K562 (cell line): ENCODE data around the gene LTA. TPM values are rescaled to one million over a fixed set of nuclear protein-coding genes. Genes with fewer than 3 reads are reported as not detected.

Experiments
- BRCA1 ChIP-seq, 2 experiments: fragments of 450-650 bp in 1 of 2; sonication (generic) in 1 of 2; formaldehyde crosslinking in 1 of 2; IDR thresholded peaks; 2 replicates each; pipeline versions ENCODE4 v1.5.0 to v1.6.1; 2017 to 2020; ENCODE audit warnings: mild to moderate bottlenecking in 1 of 2, missing genetic modification reagents in 1 of 2
- CTCFL ChIP-seq: IDR thresholded peaks from 2 replicates; pipeline ENCODE4 v1.6.1; 2011; ENCODE audit warnings: borderline replicate concordance, low read depth, mild to moderate bottlenecking, moderate library complexity, low read length; ENCODE audit not compliant: insufficient read depth, poor library complexity, severe bottlenecking
- CUX1 ChIP-seq: fragments of 200-800 bp; sonication (Bioruptor generic); IDR thresholded peaks from 2 replicates; pipeline ENCODE4 v1.6.1; 2016; ENCODE audit warnings: missing genetic modification characterization, missing compliant biosample characterization
- FOXA3 ChIP-seq, 2 experiments: fragments of 450-650 bp in 1 of 2; sonication (generic) in 1 of 2; formaldehyde crosslinking; IDR thresholded peaks in 1 of 2; conservative IDR thresholded peaks in 1 of 2; 2 replicates each; pipeline versions ENCODE4 v1.4.0 to v1.8.0; 2020 to 2022; ENCODE audit warnings: mild to moderate bottlenecking in 2 of 2, missing genetic modification reagents in 1 of 2
- GABPB2 ChIP-seq: fragments of 250-450 bp; sonication (Bioruptor Pico); conservative IDR thresholded peaks from 2 replicates; pipeline ENCODE4 v1.5.1; 2021; ENCODE audit warnings: mild to moderate bottlenecking
- LEF1 ChIP-seq: fragments of 450-650 bp; IDR thresholded peaks from 2 replicates; pipeline ENCODE4 v1.6.1; 2016; ENCODE audit warnings: mild to moderate bottlenecking
- NCOA6 ChIP-seq: fragments of 450-650 bp; IDR thresholded peaks from 2 replicates; pipeline ENCODE4 v1.6.1; 2017; ENCODE audit warnings: mild to moderate bottlenecking
- NFRKB ChIP-seq: fragments of 450-650 bp; IDR thresholded peaks from 2 replicates; pipeline ENCODE4 v1.6.1; 2016; ENCODE audit warnings: low read depth
- PATZ1 ChIP-seq: fragments of 250-450 bp; sonication (Bioruptor Pico); IDR thresholded peaks from 2 replicates; pipeline ENCODE4 v1.5.0; 2020; ENCODE audit warnings: mild to moderate bottlenecking, borderline replicate concordance
- SIN3B ChIP-seq: fragments of 450-650 bp; IDR thresholded peaks from 2 replicates; pipeline ENCODE4 v1.6.1; 2017; ENCODE audit warnings: low read depth, mild to moderate bottlenecking, moderate library complexity
- ZBED1 ChIP-seq: IDR thresholded peaks from 2 replicates; pipeline ENCODE4 v1.6.1; 2014
- ZNF445 ChIP-seq: fragments of 250-450 bp; sonication (Bioruptor Pico); IDR thresholded peaks from 2 replicates; pipeline ENCODE4 v1.4.0; 2020; ENCODE audit warnings: low read depth, mild to moderate bottlenecking, moderate library complexity
- ZNF780A ChIP-seq: fragments of 250-450 bp; sonication (Bioruptor Pico); IDR thresholded peaks from 2 replicates; pipeline ENCODE4 v1.5.0; 2021; ENCODE audit warnings: mild to moderate bottlenecking
- polyA plus RNA-seq, 8 experiments: library from polyadenylated mRNA; depleted of rRNA in 4 of 8; stranded (reverse) in 5 of 8; unstranded in 3 of 8; fragments of >200 nt; fragmentation: Nextera tagmentation in 2 of 8; fragmentation: Illumina TruSeq in 1 of 8; extraction: Ambion mirVana in 2 of 8; extraction: Trizol in 1 of 8; gene quantifications; 2 replicates each; pipeline versions ENCODE4 v1.2.1 to v1.2.3, GENCODE V29; 2011 to 2014; ENCODE audit warnings: inconsistent platforms in 1 of 8, missing spikeins in 1 of 8
- total RNA-seq, 7 experiments: library from RNA; depleted of rRNA in 6 of 7; stranded (reverse); fragments of >200 nt in 6 of 7; fragmentation: Illumina TruSeq in 2 of 7; extraction: Trizol in 2 of 7; gene quantifications; 2 replicates each; pipeline versions ENCODE4 v1.2.1 to v1.2.3, GENCODE V29; 2011 to 2021; ENCODE audit warnings: low replicate concordance in 1 of 7
- TF ChIP-seq, protein P1 (sequence below): sonication (generic); formaldehyde crosslinking; IDR thresholded peaks from 2 replicates; pipeline ENCODE4 v1.8.0; 2022; ENCODE audit warnings: missing genetic modification reagents, mild to moderate bottlenecking, borderline replicate concordance

Gene LTA
- total and polyA plus RNA-seq, 9 of the 15 experiments (the other 6 are each of a cell fraction or from before 2014, with no cell fraction given): 0.80 TPM; not detected in 8

GRCh38 chr6:31619805-31620585 lies 47.9 kb downstream of the LTA start (continued):
- no peak for TF ChIP-seq CUX1 (CRISPR knock-in tag)
- no peak; the same call in none of the 2 replicates for TF ChIP-seq NFRKB
- peak; percentile 40; the same call in 1 of the 2 replicates for TF ChIP-seq LEF1
- TF ChIP-seq FOXA3 (CRISPR knock-in tag; conservative IDR thresholded peaks at IDR 0.05 in 1 of 2, IDR thresholded peaks at IDR 0.05 in 1 of 2): peak in 1 of 2 experiments; percentile 43; a peak in 1 of 4 replicates
- TF ChIP-seq GABPB2: no peak; the same call in 1 of the 2 replicates
- TF ChIP-seq PATZ1 (CRISPR knock-in tag): no peak
- TF ChIP-seq ZNF445 (CRISPR knock-in tag): peak; percentile 22; the same call in 1 of the 2 replicates
- TF ChIP-seq, protein P1, sequence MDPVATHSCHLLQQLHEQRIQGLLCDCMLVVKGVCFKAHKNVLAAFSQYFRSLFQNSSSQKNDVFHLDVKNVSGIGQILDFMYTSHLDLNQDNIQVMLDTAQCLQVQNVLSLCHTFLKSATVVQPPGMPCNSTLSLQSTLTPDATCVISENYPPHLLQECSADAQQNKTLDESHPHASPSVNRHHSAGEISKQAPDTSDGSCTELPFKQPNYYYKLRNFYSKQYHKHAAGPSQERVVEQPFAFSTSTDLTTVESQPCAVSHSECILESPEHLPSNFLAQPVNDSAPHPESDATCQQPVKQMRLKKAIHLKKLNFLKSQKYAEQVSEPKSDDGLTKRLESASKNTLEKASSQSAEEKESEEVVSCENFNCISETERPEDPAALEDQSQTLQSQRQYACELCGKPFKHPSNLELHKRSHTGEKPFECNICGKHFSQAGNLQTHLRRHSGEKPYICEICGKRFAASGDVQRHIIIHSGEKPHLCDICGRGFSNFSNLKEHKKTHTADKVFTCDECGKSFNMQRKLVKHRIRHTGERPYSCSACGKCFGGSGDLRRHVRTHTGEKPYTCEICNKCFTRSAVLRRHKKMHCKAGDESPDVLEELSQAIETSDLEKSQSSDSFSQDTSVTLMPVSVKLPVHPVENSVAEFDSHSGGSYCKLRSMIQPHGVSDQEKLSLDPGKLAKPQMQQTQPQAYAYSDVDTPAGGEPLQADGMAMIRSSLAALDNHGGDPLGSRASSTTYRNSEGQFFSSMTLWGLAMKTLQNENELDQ (CRISPR knock-in tag): no peak
- no peak for TF ChIP-seq BRCA1 (IDR thresholded peaks at IDR 0.05)
- no peak for TF ChIP-seq BRCA1 (CRISPR knock-in tag; IDR thresholded peaks at IDR 0.05)
- no peak for TF ChIP-seq ZNF780A (CRISPR knock-in tag)
- TF ChIP-seq CTCFL: no peak
- no peak; the same call in 1 of the 2 replicates for TF ChIP-seq NCOA6
- TF ChIP-seq ZBED1: peak; percentile 39; the same call in 1 of the 2 replicates
- TF ChIP-seq SIN3B: peak; percentile 90
